Nephron (organoid): ENCODE data around the gene ATP2B3.

Experiments
- H3K27ac Mint-ChIP-seq, 3 experiments: 2 replicates each; pipeline ENCODE4 v1.8.0; 2020; ENCODE audit warnings: mixed read lengths in 3 of 3, mild to moderate bottlenecking in 2 of 3, moderate library complexity in 1 of 3
- H3K27me3 Mint-ChIP-seq: 2 replicates; pipeline ENCODE4 v1.8.0; 2021; ENCODE audit warnings: low read depth, mild to moderate bottlenecking, moderate library complexity, mixed read lengths
- H3K36me3 Mint-ChIP-seq: 2 replicates; pipeline ENCODE4 v1.8.0; 2020; ENCODE audit warnings: low read depth, mixed read lengths
- H3K4me1 Mint-ChIP-seq: 2 replicates; pipeline ENCODE4 v1.8.0; 2020; ENCODE audit warnings: mixed read lengths
- H3K4me3 Mint-ChIP-seq, 3 experiments: 2 replicates each; pipeline ENCODE4 v1.8.0; 2020; ENCODE audit warnings: mild to moderate bottlenecking in 3 of 3, mixed read lengths in 3 of 3, moderate library complexity in 2 of 3
- H3K9me3 Mint-ChIP-seq: 2 replicates; pipeline ENCODE4 v1.8.0; 2020; ENCODE audit warnings: mixed read lengths
- TF ChIP-seq, protein P1 (sequence below), 3 experiments: fragments of 200-600 bp; sonication (generic); IDR thresholded peaks; one replicate each; pipeline ENCODE4 v1.5.0; 2021; ENCODE audit warnings: antibody characterized with exemption in 3 of 3; ENCODE audit not compliant: unreplicated experiment in 3 of 3

The ATP2B3 gene

DNA sequence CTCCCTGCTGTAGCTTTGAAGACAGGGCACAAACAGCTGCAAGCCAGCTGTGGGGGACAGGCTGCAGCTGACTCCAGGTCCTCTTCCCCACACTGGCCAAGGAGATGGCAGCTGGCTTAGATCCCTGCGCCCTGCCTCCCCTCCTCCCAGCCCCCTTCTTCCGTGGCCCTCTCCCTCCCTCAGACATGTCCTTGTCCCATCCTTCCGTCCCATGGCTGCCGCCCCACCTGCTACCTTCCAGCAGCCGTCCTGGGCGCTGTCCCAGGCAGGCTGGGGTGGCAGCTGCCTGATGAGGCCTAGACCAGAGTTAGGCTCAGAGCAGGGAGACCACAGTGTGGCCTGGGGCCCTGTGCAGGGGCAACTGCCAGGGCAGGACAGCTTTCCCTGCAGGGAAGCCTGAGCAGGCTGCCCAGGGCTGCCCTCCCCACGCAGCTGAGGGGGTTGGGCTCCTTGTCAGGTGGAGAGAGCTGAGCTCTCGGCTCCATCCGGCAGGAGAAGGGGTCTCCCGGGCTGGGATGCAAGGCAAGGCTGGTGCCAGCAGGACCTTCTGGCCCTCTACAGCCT lies 26.0 kb upstream of the ATP2B3 start:
- no peaks in the 10 kb centered on the region for H3K36me3 Mint-ChIP-seq
- peak overlapping the region; percentile 82 to 90 (median 86) for H3K27ac Mint-ChIP-seq
- H3K4me1 Mint-ChIP-seq, result peaks cover 10% of the 10 kb centered on the region
- TF ChIP-seq, protein P1, sequence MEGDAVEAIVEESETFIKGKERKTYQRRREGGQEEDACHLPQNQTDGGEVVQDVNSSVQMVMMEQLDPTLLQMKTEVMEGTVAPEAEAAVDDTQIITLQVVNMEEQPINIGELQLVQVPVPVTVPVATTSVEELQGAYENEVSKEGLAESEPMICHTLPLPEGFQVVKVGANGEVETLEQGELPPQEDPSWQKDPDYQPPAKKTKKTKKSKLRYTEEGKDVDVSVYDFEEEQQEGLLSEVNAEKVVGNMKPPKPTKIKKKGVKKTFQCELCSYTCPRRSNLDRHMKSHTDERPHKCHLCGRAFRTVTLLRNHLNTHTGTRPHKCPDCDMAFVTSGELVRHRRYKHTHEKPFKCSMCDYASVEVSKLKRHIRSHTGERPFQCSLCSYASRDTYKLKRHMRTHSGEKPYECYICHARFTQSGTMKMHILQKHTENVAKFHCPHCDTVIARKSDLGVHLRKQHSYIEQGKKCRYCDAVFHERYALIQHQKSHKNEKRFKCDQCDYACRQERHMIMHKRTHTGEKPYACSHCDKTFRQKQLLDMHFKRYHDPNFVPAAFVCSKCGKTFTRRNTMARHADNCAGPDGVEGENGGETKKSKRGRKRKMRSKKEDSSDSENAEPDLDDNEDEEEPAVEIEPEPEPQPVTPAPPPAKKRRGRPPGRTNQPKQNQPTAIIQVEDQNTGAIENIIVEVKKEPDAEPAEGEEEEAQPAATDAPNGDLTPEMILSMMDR (IDR thresholded peaks at IDR 0.05; ENCODE audit: unreplicated experiment in 3 of 3), result no peak
- H3K27me3 Mint-ChIP-seq, result no peaks in the 10 kb centered on the region
- peak overlapping the region in 1 of 3 experiments; percentile 23 for H3K4me3 Mint-ChIP-seq
- H3K9me3 Mint-ChIP-seq, result peaks cover 6% of the 10 kb centered on the region

- H3K27ac Mint-ChIP-seq, result peak overlapping the region; percentile 73 to 86 (median 82)
- no peaks in the 10 kb centered on the region for H3K36me3 Mint-ChIP-seq
- H3K4me1 Mint-ChIP-seq, result peaks cover 10% of the 10 kb centered on the region
- no peak overlapping the region for H3K4me3 Mint-ChIP-seq
- TF ChIP-seq, protein P1 (IDR thresholded peaks at IDR 0.05; ENCODE audit: unreplicated experiment in 3 of 3), result no peak
- no peaks in the 10 kb centered on the region for H3K27me3 Mint-ChIP-seq
- H3K9me3 Mint-ChIP-seq, result peaks cover 6% of the 10 kb centered on the region
These were observed 25.5 kb upstream of the ATP2B3 start for GRCh38 chrX:153491918-153492317.

- TF ChIP-seq, protein P1 (IDR thresholded peaks at IDR 0.05; ENCODE audit: unreplicated experiment in 3 of 3), result no peak
- Mint-ChIP-seq H3K27me3 (no peaks in the 10 kb centered on the region), H3K4me3 (peak overlapping the region in 1 of 3 experiments; percentile 30), H3K9me3 (peaks cover 6% of the 10 kb centered on the region), H3K4me1 (peaks cover 10% of the 10 kb centered on the region), H3K36me3 (no peaks in the 10 kb centered on the region), H3K27ac (peak overlapping the region; percentile 82 to 93 (median 86))
These were observed 24.9 kb upstream of the ATP2B3 start for GRCh38 chrX:153492543-153492942.

DNA sequence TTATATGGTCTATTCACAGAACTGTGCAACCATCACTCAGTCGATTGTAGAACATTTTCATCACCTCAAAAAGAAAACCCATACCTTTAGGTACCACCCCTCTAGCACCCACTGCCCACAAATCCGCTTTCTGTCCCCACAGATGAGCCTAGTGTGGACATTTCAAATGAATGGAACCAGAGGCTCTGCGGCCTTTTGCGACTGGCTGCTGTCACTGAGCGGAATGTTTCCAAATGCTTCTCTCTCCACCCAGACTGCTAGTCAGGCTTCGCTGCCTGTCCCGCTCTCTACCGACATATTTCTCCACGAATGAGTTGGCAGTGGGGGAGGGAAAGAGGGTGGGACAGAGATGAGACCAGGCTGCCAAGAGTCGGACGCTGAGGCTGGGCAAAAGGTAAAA lies 24.4 kb upstream of the ATP2B3 start:
- Mint-ChIP-seq H3K27me3 (no peaks in the 10 kb centered on the region), H3K4me1 (peaks cover 10% of the 10 kb centered on the region), H3K9me3 (peaks cover 6% of the 10 kb centered on the region), H3K27ac (peak overlapping the region; percentile 82 to 93 (median 86)), H3K4me3 (peak overlapping the region; percentile 29 to 63 (median 30)), H3K36me3 (no peaks in the 10 kb centered on the region)
- TF ChIP-seq, protein P1 (IDR thresholded peaks at IDR 0.05; ENCODE audit: unreplicated experiment in 3 of 3), result no peak

DNA sequence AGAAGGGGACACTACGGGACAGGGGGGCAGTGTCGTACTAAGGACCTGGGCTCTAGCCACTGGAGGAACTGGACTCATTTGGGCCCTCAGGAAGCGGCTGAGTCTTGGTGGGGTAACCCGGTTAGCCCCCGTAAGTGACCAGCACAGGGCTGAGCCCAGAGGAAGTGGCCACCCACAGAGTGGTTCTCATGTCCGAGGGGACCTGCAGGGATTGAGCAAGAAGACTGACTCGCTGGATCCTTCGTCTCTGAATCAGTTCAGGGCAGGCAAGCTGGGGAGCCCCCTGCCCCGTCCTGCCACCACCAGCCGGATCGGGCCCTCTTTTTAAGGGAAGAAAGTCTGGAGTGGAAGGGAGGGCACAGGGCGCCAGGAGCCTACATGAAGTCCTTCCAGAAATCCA lies 23.4 kb upstream of the ATP2B3 start:
- Mint-ChIP-seq H3K4me1 (peaks cover 10% of the 10 kb centered on the region), H3K9me3 (peaks cover 6% of the 10 kb centered on the region), H3K36me3 (no peaks in the 10 kb centered on the region), H3K4me3 (peak overlapping the region; percentile 80 to 86 (median 86)), H3K27ac (peak overlapping the region; percentile 82 to 93 (median 86)), H3K27me3 (no peaks in the 10 kb centered on the region)
- TF ChIP-seq, protein P1 (IDR thresholded peaks at IDR 0.05; ENCODE audit: unreplicated experiment in 3 of 3), result no peak
